ENCODE measurements around the gene CRYZL1. TPM values are rescaled to one million over a fixed set of nuclear protein-coding genes. Genes with fewer than 3 reads are reported as not detected.

CRYZL1 gene
- total and polyA plus RNA-seq, 12 donors: 14.0 to 69.5 (median 33.4) TPM

GRCh38 chr21:33541756-33542639 lies 99.5 kb downstream of the CRYZL1 start, which contains the start of gene GART:
Gene GART (minus strand): TSS chr21:33542117. CDS start chr21:33539315, 2,802 bp downstream.
- intact Hi-C loops (cut with DNase I): no loop called here
- Histone ChIP-seq H3K36me3 (replicated peaks in 1 of 2) (peaks cover 0 to 21% of the 10 kb centered on the region in 2 donors), H3K27ac (peak within 1 kb of the TSS; percentile 97 to 100 (median 99)), H3K4me3 (peak within 1 kb of the TSS; percentile 19 to 87 (median 62)), H3K27me3 (no peaks in the 10 kb centered on the region), H3K9me3 (replicated peaks in 1 of 3) (no peaks in the 10 kb centered on the region), H3K4me1 (replicated peaks in 1 of 2) (peaks cover 31 to 40% of the 10 kb centered on the region in 2 donors)
- DNase-seq: peak; percentile 81 to 89 (median 84)
- TF ChIP-seq POLR2A (IDR thresholded peaks at IDR 0.05): peak; percentile 33 to 75
- TF ChIP-seq, protein P1, sequence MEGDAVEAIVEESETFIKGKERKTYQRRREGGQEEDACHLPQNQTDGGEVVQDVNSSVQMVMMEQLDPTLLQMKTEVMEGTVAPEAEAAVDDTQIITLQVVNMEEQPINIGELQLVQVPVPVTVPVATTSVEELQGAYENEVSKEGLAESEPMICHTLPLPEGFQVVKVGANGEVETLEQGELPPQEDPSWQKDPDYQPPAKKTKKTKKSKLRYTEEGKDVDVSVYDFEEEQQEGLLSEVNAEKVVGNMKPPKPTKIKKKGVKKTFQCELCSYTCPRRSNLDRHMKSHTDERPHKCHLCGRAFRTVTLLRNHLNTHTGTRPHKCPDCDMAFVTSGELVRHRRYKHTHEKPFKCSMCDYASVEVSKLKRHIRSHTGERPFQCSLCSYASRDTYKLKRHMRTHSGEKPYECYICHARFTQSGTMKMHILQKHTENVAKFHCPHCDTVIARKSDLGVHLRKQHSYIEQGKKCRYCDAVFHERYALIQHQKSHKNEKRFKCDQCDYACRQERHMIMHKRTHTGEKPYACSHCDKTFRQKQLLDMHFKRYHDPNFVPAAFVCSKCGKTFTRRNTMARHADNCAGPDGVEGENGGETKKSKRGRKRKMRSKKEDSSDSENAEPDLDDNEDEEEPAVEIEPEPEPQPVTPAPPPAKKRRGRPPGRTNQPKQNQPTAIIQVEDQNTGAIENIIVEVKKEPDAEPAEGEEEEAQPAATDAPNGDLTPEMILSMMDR (IDR thresholded peaks at IDR 0.05): peak in 1 of 6 experiments; percentile 10
- 0 to 1% (median 1%) methylated on average over 31 to 56 of the region's 56 CpGs for WGBS, 4 donors

- intact Hi-C loops (cut with DNase I): no loop called here
- WGBS, 4 donors: 40 to 56% (median 47%) methylated on average over 19 of the region's 19 CpGs
These were observed 100.3 kb downstream of the CRYZL1 start for GRCh38 chr21:33541105-33541711.

DNA sequence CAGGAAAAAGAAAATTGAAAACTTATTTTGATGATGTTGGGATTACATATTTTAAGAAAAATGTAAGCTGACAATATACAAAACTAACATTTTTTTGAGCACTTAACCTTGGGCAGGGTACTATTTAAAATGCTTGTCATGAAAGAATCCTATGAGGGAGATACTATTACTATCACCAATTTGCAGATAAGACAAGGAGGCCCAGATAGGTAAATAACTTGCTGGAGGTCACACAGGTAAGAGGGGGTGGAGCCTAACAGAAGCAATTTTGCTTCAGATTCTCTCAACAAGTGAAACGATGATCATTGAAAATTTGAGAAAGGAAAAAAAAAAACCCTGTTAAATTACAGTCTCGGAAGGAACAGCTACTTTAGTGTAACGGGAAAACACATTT lies 100.8 kb downstream of the CRYZL1 start:
- H3K27me3 ChIP-seq: no peaks in the 10 kb centered on the region
- peaks cover 0 to 24% of the 10 kb centered on the region in 2 donors for H3K36me3 ChIP-seq (replicated peaks in 1 of 2)
- TF ChIP-seq POLR2A (IDR thresholded peaks at IDR 0.05): no peak
- TF ChIP-seq, protein P1 (IDR thresholded peaks at IDR 0.05): no peak
- no peak for DNase-seq
- intact Hi-C loops (cut with DNase I): no loop called here
- 72 to 79% (median 77%) methylated on average over 3 of the region's 3 CpGs for WGBS, 4 donors
- H3K4me1 ChIP-seq (replicated peaks in 1 of 2): peaks cover 28 to 30% of the 10 kb centered on the region in 2 donors
- H3K9me3 ChIP-seq (replicated peaks in 1 of 3): no peaks in the 10 kb centered on the region
- H3K27ac ChIP-seq: peak overlapping the region in 1 of 5 donors; percentile 100
- H3K4me3 ChIP-seq: peak overlapping the region in 1 of 4 donors; percentile 69

More at GRCh38 chr21:33541105-33541711, 100.3 kb downstream of the CRYZL1 start:
- Histone ChIP-seq H3K4me1 (replicated peaks in 1 of 2) (peaks cover 31 to 35% of the 10 kb centered on the region in 2 donors), H3K36me3 (replicated peaks in 1 of 2) (peaks cover 0 to 20% of the 10 kb centered on the region in 2 donors), H3K27ac (peak overlapping the region; percentile 97 to 100 (median 99)), H3K4me3 (peak overlapping the region in 3 of 4 donors; percentile 19 to 69 (median 53)), H3K9me3 (replicated peaks in 1 of 3) (no peaks in the 10 kb centered on the region), H3K27me3 (no peaks in the 10 kb centered on the region)
- no peak for DNase-seq
- TF ChIP-seq POLR2A (IDR thresholded peaks at IDR 0.05): no peak
- TF ChIP-seq, protein P1 (IDR thresholded peaks at IDR 0.05): no peak

- DNase-seq: no peak
- H3K4me3 ChIP-seq: no peak overlapping the region
- H3K27me3 ChIP-seq: no peaks in the 10 kb centered on the region
- peaks cover 0 to 33% of the 10 kb centered on the region in 2 donors for H3K36me3 ChIP-seq (replicated peaks in 1 of 2)
- H3K4me1 ChIP-seq (replicated peaks in 1 of 2): peaks cover 18 to 19% of the 10 kb centered on the region in 2 donors
- TF ChIP-seq, protein P1 (IDR thresholded peaks at IDR 0.05): no peak
- no peak for TF ChIP-seq POLR2A (IDR thresholded peaks at IDR 0.05)
- intact Hi-C loops (cut with DNase I): no loop called here
- no peak overlapping the region for H3K27ac ChIP-seq
- H3K9me3 ChIP-seq (replicated peaks in 1 of 3): no peaks in the 10 kb centered on the region
- 68 to 73% (median 70%) methylated on average over 4 of the region's 4 CpGs for WGBS, 4 donors
These were observed 101.9 kb downstream of the CRYZL1 start for GRCh38 chr21:33539616-33540015.
